HG02763 (cell line): ENCODE measurements around the gene JMJD4.
"Not testable (repeated sequence)": the region's sequence is repeated elsewhere in the genome, so short reads cannot be mapped to it uniquely, and the experiment has no call there.

Source experiments
- ATAC-seq: cut with Tn5 transposase; IDR thresholded peaks from one replicate; pipeline ENCODE4 v1.9.1; 2021; ENCODE audit warnings: mild to moderate bottlenecking, moderate library complexity; ENCODE audit not compliant: unreplicated experiment

Gene JMJD4

DNA sequence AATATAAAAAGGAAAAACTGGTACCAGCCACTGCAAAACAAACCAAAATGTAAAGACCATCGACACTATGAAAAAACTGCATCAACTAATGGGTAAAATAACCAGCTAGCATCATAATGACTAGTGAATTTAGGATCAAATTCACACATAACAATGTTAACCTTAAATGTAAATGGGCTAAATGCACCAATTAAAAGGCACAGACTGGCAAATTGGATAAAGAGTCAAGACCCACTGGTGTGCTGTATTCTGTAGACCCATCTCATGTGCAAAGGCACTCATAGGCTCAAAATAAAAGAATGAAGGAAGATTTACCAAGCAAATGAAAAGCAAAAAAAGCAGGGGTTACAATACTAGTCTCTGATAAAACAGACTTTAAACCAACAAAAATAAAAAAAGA lies 33.5 kb downstream of the JMJD4 start:
- not testable (repeated sequence) for ATAC-seq

DNA sequence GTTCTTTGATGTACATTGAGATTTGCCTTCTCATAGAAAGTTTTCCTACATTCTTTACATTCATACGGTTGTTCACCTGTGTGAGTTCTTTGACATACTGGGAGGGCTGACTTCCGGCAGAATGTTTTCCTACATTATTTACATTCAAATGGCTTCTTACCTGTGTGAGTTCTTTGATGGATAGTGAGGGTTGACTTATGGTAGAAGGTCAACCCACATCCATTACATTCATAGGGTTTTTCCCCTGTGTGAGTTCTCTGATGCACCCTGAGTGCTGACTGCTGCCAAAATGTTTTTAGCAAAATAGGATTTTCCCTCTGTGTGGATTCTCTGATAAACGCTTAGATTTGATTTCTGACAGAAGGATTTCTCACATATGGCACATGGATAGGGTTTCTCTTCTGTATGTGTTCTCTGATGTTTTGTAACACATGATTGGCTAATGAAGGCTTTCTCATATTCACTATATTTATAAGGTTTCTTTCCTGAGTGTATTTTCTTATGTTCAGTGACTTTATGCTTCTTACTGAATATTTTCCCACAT lies 37.7 kb downstream of the JMJD4 start:
- ATAC-seq, result no peak

DNA sequence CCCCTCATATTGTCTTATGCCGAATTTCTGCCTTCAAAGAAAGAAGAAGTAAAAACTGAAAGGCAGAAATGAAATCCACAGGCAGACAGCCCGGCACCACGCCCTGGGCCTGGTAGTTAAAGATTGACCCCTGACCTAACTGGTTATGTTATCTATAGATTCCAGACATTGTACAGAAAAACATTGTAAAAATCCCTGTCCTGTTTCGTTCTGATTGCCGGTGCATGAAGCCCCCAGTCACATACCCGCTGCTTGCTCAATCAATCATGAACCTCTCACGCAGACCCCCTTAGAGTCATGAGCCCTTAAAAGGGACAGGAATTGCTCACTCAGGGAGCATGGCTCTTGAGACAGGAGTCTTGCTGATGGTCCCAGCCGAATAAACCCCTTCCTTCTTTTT lies 49.3 kb downstream of the JMJD4 start:
- ATAC-seq, result no peak
